Measurements from ENCODE around the gene MN1.

DNA sequence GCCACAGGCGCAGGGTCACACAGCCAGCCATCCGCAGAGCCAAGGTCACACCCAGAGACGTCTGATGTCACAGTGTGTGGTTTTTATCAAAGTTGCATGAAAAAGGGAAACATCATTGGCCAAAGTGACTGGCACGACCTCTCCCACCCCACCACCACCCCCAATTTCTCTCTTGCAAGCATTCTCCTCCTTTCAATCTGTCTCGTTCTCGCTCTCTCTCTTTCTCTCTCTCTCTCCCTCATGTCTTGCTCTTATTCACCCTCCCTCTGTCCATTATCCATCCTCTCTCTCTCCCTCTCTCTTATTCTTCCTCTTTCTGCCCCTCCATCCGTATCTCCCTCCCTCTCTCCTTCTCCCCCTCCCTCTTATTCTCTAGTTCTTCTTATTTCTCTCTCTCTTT is 40.6 kb downstream of the MN1 start:
- TF ChIP-seq PAX5 (IDR thresholded peaks at IDR 0.05; ENCODE audit: insufficient read depth, low read length, severe bottlenecking) (no peak), TAF1 (IDR thresholded peaks at IDR 0.05; ENCODE audit: low read depth, low read length) (no peak)
